Upper lobe of right lung (tissue), 1 donor: ENCODE measurements around the gene ETV6. TPM values are rescaled to one million over a fixed set of nuclear protein-coding genes. Genes with fewer than 3 reads are reported as not detected.

Experiments
- ATAC-seq: fragments of 200-7000 bp; cut with Tn5 transposase; one replicate; pipeline ENCODE4 v1.9.1; 2020; ENCODE audit warnings: mild to moderate bottlenecking, moderate library complexity
- DNase-seq: peaks from one replicate; pipeline ENCODE4 v3.0.0-alpha.2; 2020
- H3K27ac ChIP-seq: fragments of 200-600 bp; one replicate; pipeline ENCODE4 v1.8.0; 2022
- H3K27me3 ChIP-seq: fragments of 200-600 bp; one replicate; pipeline ENCODE4 v1.8.0; 2022; ENCODE audit warnings: mild to moderate bottlenecking
- H3K36me3 ChIP-seq: fragments of 200-600 bp; one replicate; pipeline ENCODE4 v1.8.0; 2022
- H3K4me1 ChIP-seq: fragments of 200-600 bp; one replicate; pipeline ENCODE4 v1.8.0; 2022
- H3K4me3 ChIP-seq: fragments of 200-600 bp; one replicate; pipeline ENCODE4 v1.8.0; 2022; ENCODE audit warnings: mild to moderate bottlenecking
- H3K9me3 ChIP-seq: fragments of 200-600 bp; one replicate; pipeline ENCODE4 v1.8.0; 2022
- intact Hi-C: fragments of 100-400 bp; cut with DNase I; formaldehyde crosslinking; loops from one replicate; pipeline ENCODE4 v1.11.0; 2022
- total RNA-seq: library from RNA; stranded (reverse); fragmentation: NEBNext Ultra II Directional; extraction: Animal tissue kit (Norgen Biotek cat#: 25700); gene quantifications from one replicate; pipeline ENCODE4 v1.2.1, GENCODE V29; 2021
- TF ChIP-seq, protein P1 (sequence below): fragments of 200-600 bp; IDR thresholded peaks from one replicate; pipeline ENCODE4 v1.8.0; 2022; ENCODE audit warnings: antibody characterized with exemption
- donor health status: DM: no; HTN: yes; CAD: no; lungs with severe emphysema.

The ETV6 gene
- total RNA-seq, 1 donor from 2014 or later, result 45.0 TPM

GRCh38 chr12:11837216-11837934, 187.9 kb downstream of the ETV6 start:
- no peak overlapping the region for H3K4me3 ChIP-seq
- DNase-seq, result no peak
- no peaks in the 10 kb centered on the region for H3K36me3 ChIP-seq
- H3K4me1 ChIP-seq, result peaks cover 67% of the 10 kb centered on the region
- H3K9me3 ChIP-seq, result no peaks in the 10 kb centered on the region
- no peak for ATAC-seq
- intact Hi-C loops, result no loop called here
- TF ChIP-seq, protein P1, sequence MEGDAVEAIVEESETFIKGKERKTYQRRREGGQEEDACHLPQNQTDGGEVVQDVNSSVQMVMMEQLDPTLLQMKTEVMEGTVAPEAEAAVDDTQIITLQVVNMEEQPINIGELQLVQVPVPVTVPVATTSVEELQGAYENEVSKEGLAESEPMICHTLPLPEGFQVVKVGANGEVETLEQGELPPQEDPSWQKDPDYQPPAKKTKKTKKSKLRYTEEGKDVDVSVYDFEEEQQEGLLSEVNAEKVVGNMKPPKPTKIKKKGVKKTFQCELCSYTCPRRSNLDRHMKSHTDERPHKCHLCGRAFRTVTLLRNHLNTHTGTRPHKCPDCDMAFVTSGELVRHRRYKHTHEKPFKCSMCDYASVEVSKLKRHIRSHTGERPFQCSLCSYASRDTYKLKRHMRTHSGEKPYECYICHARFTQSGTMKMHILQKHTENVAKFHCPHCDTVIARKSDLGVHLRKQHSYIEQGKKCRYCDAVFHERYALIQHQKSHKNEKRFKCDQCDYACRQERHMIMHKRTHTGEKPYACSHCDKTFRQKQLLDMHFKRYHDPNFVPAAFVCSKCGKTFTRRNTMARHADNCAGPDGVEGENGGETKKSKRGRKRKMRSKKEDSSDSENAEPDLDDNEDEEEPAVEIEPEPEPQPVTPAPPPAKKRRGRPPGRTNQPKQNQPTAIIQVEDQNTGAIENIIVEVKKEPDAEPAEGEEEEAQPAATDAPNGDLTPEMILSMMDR, result no peak
- H3K27ac ChIP-seq, result no peak overlapping the region
- H3K27me3 ChIP-seq, result no peaks in the 10 kb centered on the region

DNA sequence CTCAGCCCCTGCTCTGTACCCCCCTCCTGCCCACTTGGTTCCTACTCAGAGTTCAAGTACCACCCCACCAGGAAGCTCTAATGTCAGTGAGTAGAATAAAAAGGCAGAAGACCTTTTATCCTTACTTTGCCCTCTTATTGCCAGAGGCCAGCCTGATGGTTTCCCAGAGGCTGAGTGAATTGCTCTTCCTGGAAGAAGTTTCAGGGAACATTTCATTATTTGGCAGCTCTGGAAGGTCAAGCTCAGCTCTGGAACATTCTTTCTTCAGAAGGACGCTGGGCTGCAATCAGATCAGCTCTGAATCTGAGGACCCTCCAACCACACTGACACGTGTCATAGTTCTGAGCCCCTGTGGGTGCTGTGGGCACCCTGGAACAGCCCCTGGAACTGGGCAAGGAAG, 188.9 kb downstream of the ETV6 start:
- H3K9me3 ChIP-seq, result no peaks in the 10 kb centered on the region
- DNase-seq (no peak), ATAC-seq (no peak)
- intact Hi-C loops, result no loop called here
- H3K4me1 ChIP-seq, result peaks cover 65% of the 10 kb centered on the region
- H3K27me3 ChIP-seq, result no peaks in the 10 kb centered on the region
- peak overlapping the region; percentile 78 for H3K27ac ChIP-seq
- TF ChIP-seq, protein P1, result no peak
- H3K36me3 ChIP-seq, result peaks cover 4% of the 10 kb centered on the region
- no peak overlapping the region for H3K4me3 ChIP-seq

DNA sequence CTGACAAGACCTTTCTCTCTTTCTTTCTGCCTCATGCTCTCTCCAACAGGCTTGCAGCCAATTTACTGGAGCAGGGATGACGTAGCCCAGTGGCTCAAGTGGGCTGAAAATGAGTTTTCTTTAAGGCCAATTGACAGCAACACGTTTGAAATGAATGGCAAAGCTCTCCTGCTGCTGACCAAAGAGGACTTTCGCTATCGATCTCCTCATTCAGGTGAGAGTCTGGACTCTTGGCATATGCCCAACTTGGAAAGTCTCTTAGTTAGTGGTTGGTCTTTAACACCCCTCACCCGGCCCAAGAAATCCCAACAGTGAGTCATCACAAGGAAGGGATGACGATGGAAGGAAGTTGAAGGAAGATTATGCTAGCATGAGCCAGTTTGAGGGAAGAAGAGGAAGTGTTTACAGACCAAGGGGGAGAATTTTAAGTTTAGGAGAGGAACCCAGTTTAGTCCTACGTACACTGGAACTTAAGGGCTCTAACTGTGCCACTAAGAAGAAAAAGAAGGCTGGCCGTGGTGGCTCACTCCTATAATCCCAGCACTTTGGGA, 189.7 kb downstream of the ETV6 start:
- peak overlapping the region; percentile 78 for H3K27ac ChIP-seq
- peaks cover 59% of the 10 kb centered on the region for H3K4me1 ChIP-seq
- TF ChIP-seq, protein P1, result no peak
- H3K4me3 ChIP-seq, result no peak overlapping the region
- DNase-seq (no peak), ATAC-seq (peak; percentile 71)
- peaks cover 5% of the 10 kb centered on the region for H3K36me3 ChIP-seq
- intact Hi-C loops, result no loop called here
- no peaks in the 10 kb centered on the region for H3K27me3 ChIP-seq
- H3K9me3 ChIP-seq, result no peaks in the 10 kb centered on the region

DNA sequence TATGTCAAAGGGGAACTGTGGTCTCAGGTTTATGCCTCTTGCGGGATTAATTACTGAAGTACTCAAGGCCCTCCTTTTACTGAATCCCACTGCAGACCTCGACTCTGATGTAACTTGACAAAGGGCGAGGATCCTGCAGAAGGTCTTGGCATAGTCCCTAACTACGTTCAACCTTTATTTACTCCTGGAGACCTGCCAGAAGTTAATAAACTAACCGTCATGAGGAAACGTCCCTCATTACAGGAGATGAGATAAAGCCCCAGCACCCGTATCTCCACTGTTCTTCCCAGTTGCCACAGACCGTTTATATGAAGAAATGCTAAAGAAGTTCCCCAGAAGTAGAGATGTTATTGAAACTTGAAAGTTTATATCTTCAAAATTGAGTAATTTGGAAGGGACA, 190.9 kb downstream of the ETV6 start:
- Histone ChIP-seq H3K36me3 (peaks cover 11% of the 10 kb centered on the region), H3K27me3 (no peaks in the 10 kb centered on the region), H3K4me1 (peaks cover 47% of the 10 kb centered on the region), H3K4me3 (no peak overlapping the region), H3K9me3 (no peaks in the 10 kb centered on the region), H3K27ac (peak overlapping the region; percentile 78)
- TF ChIP-seq, protein P1, result no peak
- intact Hi-C loops, result no loop called here
- DNase-seq (no peak), ATAC-seq (no peak)

GRCh38 chr12:11846488-11846887, 197.0 kb downstream of the ETV6 start:
- no peaks in the 10 kb centered on the region for H3K27me3 ChIP-seq
- H3K4me3 ChIP-seq, result no peak overlapping the region
- H3K27ac ChIP-seq, result no peak overlapping the region
- intact Hi-C loops, result no loop called here
- peaks cover 41% of the 10 kb centered on the region for H3K36me3 ChIP-seq
- no peak for DNase-seq
- no peak for ATAC-seq
- TF ChIP-seq, protein P1, result no peak
- H3K9me3 ChIP-seq, result no peaks in the 10 kb centered on the region
- H3K4me1 ChIP-seq, result no peaks in the 10 kb centered on the region
